Measurements from ENCODE around the gene MEG3. TPM values are rescaled to one million over a fixed set of nuclear protein-coding genes. Genes with fewer than 3 reads are reported as not detected.

Gene MEG3
- total RNA-seq, 4 donors from 2014 or later: 8.2 to 18.2 (median 10.0) TPM

- DNase-seq (ENCODE audit: low spot score in 2 of 2): no peak
- WGBS, 2 donors: 83 to 89% methylated on average over 7 of the region's 7 CpGs
- no peak overlapping the region for H3K4me3 ChIP-seq (ENCODE audit: low read depth, poor library complexity, severe bottlenecking)
- TF ChIP-seq CTCF (IDR thresholded peaks at IDR 0.05) (no peak), POLR2A (IDR thresholded peaks at IDR 0.05) (no peak)
- intact Hi-C loops (cut with DNase I; ENCODE audit: low total_unique reads): loop anchor here (10.0 kb wide), 1 partner anchor 824 kb away; no protein-coding TSS in a partner anchor
Measured at GRCh38 chr14:100810435-100810834, 15.5 kb upstream of the MEG3 start.

- no peak for TF ChIP-seq POLR2A (IDR thresholded peaks at IDR 0.05)
- no peak for TF ChIP-seq CTCF (IDR thresholded peaks at IDR 0.05)
- H3K4me3 ChIP-seq (ENCODE audit: low read depth, poor library complexity, severe bottlenecking): no peak overlapping the region
- WGBS, 2 donors: 71 to 78% methylated on average over 18 to 21 of the region's 21 CpGs
- intact Hi-C loops (cut with DNase I; ENCODE audit: low total_unique reads): loop anchor here (10.0 kb wide), 1 partner anchor 824 kb away; no protein-coding TSS in a partner anchor
- no peak for DNase-seq (ENCODE audit: low spot score in 2 of 2)
Measured at GRCh38 chr14:100810861-100811461, 15.0 kb upstream of the MEG3 start.

DNA sequence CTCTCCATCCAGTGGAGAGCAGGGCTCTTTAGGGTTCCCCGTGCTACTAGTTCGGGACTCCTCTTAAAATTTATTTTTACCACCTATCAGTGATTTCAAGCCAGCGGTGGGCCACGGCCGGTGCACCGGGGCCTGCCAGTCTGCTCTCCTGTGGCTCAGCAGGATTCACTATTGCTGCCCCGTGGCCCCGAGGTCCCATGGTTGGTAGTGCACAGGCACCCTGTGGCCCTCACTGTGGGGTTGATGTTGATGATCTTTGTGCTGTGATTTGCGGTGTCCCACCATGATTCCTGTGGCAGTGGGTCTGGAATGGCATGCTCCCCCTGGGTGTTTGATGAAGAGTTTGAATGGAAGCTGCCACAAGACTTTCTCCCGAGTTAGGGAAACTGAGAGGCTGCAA lies 12.6 kb upstream of the MEG3 start:
- no peak for DNase-seq (ENCODE audit: low spot score in 2 of 2)
- intact Hi-C loops (cut with DNase I; ENCODE audit: low total_unique reads): loop anchor here (10.0 kb wide), 1 partner anchor 822 kb away; no protein-coding TSS in a partner anchor
- no peak for TF ChIP-seq CTCF (IDR thresholded peaks at IDR 0.05)
- TF ChIP-seq POLR2A (IDR thresholded peaks at IDR 0.05): no peak
- WGBS, 2 donors: 89 to 97% methylated on average over 10 of the region's 10 CpGs
- H3K4me3 ChIP-seq (ENCODE audit: low read depth, poor library complexity, severe bottlenecking): no peak overlapping the region

- 82 to 87% methylated on average over 15 of the region's 15 CpGs for WGBS, 2 donors
- no peak overlapping the region for H3K4me3 ChIP-seq (ENCODE audit: low read depth, poor library complexity, severe bottlenecking)
- intact Hi-C loops (cut with DNase I; ENCODE audit: low total_unique reads): loop anchor here (10.0 kb wide), 1 partner anchor 819 kb away; no protein-coding TSS in a partner anchor
- TF ChIP-seq CTCF (IDR thresholded peaks at IDR 0.05): no peak
- no peak for TF ChIP-seq POLR2A (IDR thresholded peaks at IDR 0.05)
- DNase-seq (ENCODE audit: low spot score in 2 of 2): no peak
Measured at GRCh38 chr14:100815478-100816285, 10.2 kb upstream of the MEG3 start.

GRCh38 chr14:100816286-100816949 lies 9.5 kb upstream of the MEG3 start:
- no peak for DNase-seq (ENCODE audit: low spot score in 2 of 2)
- TF ChIP-seq CTCF (IDR thresholded peaks at IDR 0.05): no peak
- TF ChIP-seq POLR2A (IDR thresholded peaks at IDR 0.05): no peak
- 82 to 87% methylated on average over 5 of the region's 5 CpGs for WGBS, 2 donors
- no peak overlapping the region for H3K4me3 ChIP-seq (ENCODE audit: low read depth, poor library complexity, severe bottlenecking)
- intact Hi-C loops (cut with DNase I; ENCODE audit: low total_unique reads): loop anchor here (10.0 kb wide), 1 partner anchor 818 kb away; no protein-coding TSS in a partner anchor

Data from lower leg skin (tissue), 4 donors.